AG08395 (cell line): Measurements from ENCODE around the gene PDCD11.
"Not testable (repeated sequence)": the region's sequence is repeated elsewhere in the genome, so short reads cannot be mapped to it uniquely, and the experiment has no call there.

Experiments used
- DNase-seq: peaks from one replicate; pipeline ENCODE4 v3.0.0; 2012; ENCODE audit warnings: mixed read lengths, low spot score

Gene PDCD11

DNA sequence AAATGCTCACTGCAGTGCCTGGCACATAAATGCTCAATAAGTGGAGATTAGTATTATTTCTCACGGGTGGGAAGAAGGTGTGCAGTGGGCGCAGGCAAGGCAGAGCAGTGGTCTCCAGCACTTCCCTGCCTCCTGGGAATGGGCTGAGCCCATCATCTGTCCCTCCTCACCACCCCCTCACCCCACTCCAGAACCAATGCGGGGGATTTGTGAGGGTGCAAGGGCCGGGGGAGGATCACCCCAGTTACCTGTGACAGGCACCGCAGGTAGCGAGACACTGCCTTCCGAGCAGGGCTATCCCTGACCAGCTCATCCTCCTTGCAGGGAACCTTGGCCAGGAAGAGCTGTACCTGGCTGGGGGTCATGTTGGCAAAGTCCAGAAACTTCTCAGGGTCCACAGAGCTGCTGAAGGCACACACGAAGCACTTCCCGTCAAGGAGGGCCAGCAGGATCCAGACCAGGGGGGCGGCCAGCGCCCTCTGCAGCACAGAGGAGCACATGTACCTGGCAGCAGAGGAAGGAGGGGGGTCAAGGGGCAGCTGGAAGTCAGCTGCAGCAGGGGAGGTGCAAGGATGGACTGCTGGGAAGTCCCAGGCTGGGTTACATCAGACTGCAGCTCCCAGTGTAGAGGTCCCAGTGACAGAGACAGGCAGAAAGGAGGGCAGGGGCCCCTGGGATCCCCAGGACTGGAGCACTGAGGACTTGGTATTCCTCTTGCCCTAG lies 79.8 kb downstream of the PDCD11 start:
- no peak for DNase-seq

DNA sequence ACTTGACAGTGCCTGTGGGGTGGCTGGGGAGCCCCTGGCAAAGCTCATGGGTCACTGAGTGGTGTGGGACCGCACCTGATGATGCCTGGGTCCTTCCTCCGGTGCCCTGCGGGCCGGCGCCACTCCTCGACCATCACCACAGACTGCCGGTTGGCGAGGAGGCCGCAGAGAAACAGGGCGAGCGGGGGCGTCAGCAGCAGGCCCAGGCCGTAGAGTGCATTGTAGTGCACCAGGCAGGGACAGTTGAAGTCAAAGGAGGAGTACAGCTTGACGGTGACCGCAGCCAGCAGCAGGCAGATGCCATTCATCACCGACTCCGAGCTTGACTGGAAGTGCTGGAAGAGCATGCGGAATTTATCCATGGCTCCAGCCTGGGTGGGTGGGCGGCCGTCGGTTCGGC lies 82.2 kb downstream of the PDCD11 start:
- no peak for DNase-seq

DNA sequence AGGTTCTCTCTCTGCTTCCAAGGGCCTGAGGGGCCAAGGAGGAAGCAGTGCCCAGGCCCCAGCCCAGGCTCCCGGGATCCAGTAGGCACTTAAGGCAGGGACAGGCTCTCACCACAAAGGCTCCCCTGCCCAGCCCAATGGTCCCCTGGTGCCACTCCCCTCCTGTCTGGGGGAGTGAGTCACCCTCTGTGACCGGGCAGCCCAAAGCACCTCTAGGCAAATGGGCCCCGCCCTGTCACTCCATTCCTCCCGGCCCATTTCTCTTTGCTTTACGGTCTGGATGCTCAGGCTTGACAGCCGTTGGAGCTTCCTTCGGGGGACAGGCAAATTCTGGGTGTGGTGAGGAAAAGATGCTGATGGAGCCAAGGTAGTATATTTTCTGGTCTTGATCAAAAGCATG lies 82.7 kb downstream of the PDCD11 start, which contains the start of gene CALHM3:
TSS of gene CALHM3 (minus strand) at position 106 of the 400 bp plus-strand sequence. CDS start 208 bp downstream, outside the sequence.
- peak; percentile 54 for DNase-seq

DNA sequence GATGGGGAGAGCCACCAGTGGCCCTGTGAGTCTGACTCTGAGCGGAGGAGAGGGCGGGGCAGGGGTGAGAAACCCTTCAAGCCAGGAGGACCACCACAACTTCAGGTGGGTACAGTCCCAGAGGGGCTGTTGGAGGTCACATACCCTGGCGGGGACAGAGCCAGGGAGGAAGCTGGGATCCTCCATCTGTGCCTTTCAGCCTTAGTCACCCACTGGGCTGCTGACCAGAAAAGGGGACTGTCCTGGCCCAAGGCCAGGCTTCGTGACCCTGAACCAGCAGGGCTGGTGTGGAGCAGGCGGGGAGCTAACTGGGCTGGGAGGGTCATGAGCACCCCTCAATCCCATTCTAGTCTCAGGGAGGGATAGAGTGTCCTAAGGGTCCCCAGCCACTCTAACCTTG lies 84.1 kb downstream of the PDCD11 start:
- DNase-seq = peak; percentile 75

DNA sequence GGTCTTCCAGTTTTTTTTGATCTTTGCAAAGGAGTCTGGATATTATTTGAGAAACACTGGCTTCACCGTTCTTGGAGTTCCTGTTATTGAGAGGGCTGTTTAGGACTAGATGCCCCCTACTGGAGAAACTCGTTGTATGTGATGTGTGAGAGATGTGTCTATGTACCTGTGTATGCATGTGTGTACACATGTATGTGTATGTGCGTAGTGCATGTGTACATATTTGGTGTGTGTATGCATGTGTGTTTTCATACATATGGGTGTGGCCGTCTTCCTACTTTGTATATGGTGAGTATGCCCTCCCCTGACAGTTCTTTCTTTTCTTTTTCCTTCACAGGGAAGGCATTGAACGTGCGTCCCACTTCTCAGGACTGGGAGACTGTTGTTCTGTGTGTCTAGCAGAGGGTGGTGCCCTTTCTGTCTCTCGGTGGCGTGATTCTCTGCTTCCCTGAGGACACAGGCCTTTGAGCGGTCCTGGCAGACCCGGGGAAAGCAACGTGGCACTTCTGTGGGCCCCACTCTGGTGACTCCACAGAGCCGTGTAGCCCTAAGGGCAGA lies 85.6 kb downstream of the PDCD11 start:
- peak; percentile 64 for DNase-seq

DNA sequence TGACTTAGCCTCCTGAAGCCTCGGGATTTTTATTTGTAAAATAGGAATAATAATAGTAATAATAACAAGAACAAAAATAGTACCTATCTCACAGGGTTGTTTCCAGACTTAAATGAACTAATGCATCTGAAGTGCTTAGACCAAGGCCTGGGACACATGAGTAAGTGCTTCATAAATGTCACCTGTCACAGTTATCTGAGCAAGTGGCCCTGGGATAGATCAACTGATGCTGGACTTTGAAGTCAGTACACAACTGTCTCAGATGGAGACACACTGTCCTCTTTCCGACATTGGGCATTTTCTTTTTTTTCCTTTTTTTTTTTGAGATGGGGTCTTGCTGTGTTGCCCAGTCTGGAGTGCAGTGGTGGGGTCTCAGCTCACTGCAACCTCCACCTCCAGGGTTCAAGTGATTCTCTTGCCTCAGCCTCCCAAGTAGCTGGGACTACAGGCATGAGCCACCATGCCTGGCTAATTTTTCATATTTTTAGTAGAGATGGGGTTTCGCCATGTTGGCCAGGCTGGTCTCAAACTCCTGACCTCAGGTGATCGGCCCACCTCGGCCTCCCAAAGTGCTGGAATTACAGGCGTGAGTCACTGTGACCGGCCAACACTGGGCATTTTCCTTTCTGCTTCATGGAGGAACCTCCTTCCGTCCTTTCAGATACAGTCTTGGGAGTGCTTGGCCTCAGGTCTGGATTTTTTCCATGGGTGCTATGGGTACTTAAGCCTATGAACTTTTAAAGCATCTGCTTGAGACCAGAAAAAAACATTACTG lies 90.4 kb downstream of the PDCD11 start:
- not testable (repeated sequence) for DNase-seq

DNA sequence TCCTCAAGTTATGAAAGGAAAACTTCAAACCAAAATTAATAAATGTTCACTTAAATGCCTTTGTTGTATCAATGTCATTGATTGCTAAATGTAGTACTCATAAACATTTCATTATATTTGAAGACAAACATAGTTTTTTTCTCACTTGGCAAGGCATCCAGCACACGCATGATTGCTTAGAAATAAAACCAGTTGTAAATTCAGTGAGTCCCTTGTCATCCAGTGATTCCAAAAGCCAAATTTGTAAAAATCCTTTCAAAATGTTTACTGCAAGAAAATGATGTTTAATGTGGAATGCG lies 90.9 kb downstream of the PDCD11 start:
- DNase-seq = no peak

DNA sequence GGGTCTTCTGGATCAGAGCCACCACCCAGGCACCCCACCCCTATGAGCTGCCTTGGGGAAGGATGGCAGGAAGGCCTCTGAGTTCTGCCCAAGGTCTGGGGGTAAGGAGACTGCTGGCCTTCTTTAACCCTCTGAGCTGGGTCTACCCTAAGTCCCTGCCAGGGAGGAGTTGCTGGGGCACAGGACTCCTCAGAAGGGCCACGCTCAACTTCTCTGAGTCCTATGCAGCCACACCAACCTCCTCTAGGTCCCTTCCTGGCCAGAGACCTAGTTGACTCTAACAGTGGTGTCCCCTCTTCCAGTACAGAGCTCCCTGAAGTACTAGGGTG lies 94.5 kb downstream of the PDCD11 start:
- no peak for DNase-seq

DNA sequence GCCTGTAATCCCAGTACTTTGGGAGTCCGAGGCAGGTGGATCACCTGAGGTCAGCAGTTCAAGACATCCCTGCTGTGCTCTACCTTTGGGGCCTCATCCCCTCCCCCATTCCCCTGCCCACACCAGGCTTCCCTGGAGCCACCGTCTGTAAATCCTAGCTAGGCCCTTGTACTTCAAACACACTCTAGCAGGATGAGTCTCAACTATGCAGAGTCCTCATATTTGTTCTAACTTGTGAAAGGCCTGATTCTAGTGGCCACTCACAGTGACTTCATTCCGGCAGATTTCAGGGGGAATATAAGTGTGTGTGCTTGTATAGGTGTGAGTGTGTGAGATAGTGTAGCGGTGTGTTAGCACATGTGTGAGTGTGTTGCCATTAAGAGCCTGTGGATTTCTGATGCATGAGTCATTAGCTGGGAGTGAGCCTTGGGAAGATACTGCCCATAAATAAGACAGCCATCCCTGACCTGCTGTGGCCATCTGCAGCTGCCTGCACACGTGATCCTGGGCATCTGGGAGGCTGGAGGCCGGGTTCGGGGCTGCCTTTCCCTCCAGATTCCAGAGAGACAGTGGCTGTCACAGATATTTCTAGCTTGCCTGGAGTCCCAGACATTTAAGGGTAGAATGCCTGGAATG lies 95.4 kb downstream of the PDCD11 start:
- peak; percentile 91 for DNase-seq

DNA sequence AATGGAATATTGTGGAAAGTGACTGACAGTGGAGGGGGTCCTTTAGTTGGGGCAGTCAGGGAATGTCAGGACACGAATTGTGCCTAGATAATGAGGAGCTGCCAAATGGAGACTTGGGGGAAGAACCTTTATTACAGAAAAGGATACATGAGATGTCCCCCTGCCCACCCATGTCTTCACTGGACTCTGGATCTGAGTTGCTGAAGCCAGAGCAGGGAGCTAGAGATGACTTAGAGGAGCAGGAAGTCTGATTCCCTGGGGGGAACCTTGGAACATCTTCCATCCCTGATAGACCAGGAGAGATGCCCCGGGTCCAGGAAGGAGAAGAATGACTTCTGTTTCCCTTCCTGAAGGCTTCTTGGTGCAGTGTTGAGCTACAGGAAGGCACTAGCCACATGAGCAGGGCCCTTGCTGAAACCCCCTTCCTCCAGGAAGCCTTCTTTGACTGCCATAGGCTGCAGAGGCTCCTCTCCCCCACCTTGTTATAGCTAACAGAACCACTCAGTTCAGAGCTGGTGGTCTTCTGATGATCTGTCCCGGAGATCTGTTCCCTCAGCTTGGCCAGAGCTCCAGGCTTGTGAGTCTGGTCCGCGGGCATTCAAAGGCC lies 96.3 kb downstream of the PDCD11 start:
- no peak for DNase-seq

DNA sequence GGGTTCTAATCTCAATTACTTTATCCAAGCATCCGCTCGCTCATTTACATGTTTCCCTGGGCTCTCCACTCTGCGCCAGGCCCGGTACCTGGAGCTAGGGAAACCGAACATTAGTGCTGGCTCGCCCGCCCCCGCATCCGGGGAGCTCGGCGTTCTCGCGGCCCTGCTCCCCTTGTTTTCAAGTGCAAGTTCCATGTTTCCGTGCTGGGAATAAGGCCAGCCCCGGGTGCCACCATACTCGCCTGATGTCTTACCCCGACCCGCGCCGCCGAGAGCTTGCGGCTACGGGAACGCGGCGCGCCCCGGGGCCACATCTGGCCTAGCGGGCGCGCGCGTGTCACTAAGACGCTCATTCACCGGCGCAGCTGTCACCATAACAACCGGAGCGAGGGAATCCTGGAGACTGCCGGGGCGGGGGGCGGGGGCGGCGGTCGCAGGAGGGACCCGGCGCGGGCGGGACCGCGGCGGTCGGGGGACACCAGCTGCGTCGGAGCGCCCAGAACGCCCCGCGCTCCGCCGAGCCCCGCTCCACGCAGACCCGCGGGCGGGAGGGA lies 97.0 kb downstream of the PDCD11 start, which contains the start of gene NEURL1:
TSS of gene NEURL1 (plus strand) at position 344 of the 554 bp plus-strand sequence. CDS start 683 bp downstream, outside the sequence.
- no peak for DNase-seq

DNA sequence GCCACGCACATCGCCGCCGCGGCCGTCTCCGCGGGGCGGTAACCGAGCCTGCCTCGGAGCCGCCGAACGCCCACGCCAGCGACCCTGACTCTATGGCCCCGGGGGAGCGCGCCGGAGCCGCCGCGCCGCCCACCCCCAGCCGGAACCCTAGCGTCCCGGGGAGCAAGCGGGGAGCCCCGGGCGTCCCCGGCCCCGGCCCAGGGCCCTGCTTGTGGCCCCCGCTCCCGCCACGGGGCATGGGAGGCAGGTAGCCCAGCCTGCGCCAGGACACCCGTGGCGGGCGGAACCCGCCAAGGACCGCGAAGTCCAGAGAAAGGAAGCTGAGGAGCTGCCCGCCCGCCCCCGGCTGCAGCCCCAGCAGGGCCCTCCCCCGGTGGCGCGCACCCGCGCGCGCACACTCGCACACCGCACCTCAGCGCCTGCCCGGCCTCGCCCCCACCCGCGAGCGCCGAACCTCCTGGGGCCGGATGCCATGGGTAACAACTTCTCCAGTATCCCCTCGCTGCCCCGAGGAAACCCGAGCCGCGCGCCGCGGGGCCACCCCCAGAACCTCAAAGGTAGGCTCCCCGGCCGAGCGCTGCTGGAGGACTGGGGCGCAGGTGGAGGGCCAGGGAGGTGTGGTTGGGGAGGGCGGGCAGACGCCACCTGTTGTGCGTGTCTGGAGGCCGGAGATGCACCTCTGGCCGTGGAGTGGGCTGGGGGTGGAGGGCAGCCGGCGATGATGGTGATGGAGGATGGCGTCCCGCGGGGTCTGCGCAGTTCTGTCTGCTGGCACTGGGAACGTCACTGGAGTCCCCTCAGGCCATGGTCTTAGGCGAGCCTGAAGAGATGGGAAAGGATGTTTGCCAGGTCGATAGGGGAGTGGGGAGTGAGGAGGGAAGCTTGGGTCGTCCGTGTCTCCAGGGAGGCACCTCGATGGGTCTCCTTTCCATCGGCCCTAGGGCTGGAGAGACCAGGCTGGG lies 97.8 kb downstream of the PDCD11 start:
- DNase-seq = no peak

DNA sequence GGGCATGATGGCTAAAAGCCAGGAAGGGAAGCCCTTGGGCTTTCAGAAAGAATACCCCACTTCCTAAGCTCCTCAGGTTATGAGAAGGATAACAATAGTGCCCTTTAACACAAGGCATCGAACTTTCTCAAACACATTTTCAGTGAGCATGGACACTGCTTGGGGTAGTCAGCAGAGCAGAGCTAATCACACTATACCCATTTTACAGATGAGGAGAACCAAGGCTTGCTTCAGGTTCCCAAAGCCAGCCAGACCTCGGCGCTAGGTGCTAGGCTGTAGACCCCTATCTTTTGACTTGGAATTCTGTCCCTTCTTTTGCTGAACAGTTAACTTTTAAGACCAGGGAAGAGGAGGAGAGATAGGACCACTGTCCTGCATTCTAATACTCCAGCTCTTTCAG lies 98.9 kb downstream of the PDCD11 start:
- DNase-seq = no peak
